Stimulated activated CD4-positive, alpha-beta T cell treated with anti-CD3 and anti-CD28 coated beads, TNF-alpha, amount 100 ng/mL, for 4 hours (primary cell): ENCODE results near the gene BAK1.

Experiments used
- DNase-seq, 3 experiments: peaks; one replicate each; pipeline ENCODE4 v3.0.0-alpha.2; 2020; ENCODE audit warnings: low read depth in 3 of 3

BAK1 gene

DNA sequence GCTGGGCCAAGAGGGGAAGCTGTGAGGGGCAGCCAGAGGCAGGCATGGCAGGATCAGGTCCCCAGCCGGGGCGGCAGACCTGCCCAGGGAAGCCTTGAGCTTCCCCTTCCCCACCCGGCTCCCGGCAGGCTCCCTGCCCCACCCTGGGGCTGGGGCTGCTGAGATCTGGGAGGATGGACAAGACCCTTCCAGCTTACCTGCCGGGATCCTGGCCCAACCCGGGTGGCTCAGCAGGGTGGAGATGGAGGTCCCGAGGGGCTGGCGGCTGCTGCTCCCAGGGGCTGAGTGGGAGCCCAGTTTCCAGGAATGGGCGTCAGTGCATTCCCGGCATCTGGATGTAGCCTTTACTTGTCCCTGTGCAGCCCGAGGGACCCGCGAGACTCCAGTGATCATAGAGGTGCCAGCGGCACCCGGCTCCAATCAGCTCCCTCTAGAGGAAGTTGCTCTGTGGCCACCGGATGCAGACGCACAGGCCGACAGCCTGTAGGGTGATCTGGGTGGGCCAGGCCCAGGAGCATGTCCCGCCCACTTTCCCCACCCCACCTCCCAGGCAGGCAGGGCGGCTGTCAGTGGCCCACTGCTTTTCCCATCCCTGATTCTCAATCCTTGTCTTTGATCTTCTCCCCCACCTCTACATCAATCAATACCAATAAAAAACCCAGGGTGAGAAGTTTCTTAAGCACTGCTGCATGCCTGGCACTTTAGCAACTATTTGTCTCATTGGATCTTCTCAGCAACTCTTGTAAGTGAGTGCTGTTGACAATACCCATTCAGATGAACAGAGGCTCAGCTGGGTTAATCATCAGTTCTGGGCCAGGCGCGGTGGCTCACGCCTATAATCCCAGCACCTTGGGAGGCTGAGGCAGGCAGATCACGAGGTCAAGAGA, at the start of gene BAK1:
Gene BAK1 (minus strand): TSS at position 449 of the 887 bp plus-strand sequence. CDS start 2,672 bp downstream, outside the sequence.
- peak; percentile 62 to 67 (median 62) for DNase-seq

GRCh38 chr6:33628401-33628964, 48.4 kb upstream of the BAK1 start:
- no peak for DNase-seq

GRCh38 chr6:33627876-33628275, 47.8 kb upstream of the BAK1 start:
- DNase-seq, result no peak

- no peak for DNase-seq
Observed at GRCh38 chr6:33624856-33625255, 44.8 kb upstream of the BAK1 start.

GRCh38 chr6:33623895-33624381, 43.9 kb upstream of the BAK1 start:
- no peak for DNase-seq

- DNase-seq, result no peak
Observed at GRCh38 chr6:33622456-33623431, 42.7 kb upstream of the BAK1 start.

- DNase-seq, result peak; percentile 29 to 63 (median 38)
Observed at GRCh38 chr6:33621711-33622388, 41.8 kb upstream of the BAK1 start.

DNA sequence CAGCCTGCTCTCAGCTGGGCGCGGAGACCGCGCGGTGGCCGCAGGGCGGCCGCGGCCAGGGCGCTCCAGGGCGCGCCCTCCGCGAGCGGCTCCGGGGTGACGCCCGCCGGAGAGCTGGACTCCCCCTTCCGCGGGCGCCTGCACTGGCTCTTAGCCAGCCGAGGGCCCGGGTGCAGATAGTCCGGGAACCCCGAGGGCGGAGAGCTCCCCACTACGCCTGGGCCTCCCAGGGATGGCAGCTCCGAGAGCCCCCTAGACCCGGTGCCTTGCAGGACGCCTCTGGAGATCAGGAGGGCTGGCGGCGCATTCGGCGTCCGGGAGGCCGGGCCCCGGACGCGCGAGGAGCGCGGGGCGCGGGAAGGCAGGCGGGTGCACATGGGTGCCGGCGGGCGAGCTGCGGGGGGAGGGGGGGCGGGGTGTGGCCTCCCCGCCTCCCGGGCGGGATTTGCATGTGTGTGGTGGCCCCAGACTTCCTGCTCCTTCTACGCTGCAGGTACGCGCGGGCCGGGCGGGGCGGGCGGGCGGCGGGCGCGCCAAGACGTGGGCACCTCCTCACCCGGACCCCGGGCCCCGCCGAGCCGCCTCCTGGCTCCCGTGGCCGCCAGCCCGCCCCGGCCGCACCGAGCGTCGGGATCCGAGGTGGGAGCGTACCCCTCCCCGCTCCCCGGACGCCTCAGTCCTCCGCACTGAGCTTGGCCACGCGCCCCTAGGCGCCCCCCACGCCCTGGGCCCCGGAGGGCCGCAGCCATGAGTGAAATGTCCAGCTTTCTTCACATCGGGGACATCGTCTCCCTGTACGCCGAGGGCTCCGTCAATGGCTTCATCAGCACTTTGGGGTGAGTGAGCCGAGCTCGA, 41.0 kb upstream of the BAK1 start, which contains the start of gene ITPR3:
Gene ITPR3 (plus strand): TSS at position 467 of the 855 bp plus-strand sequence. CDS start 281 bp downstream, at position 748.
- peak; percentile 47 to 61 (median 54) for DNase-seq

DNA sequence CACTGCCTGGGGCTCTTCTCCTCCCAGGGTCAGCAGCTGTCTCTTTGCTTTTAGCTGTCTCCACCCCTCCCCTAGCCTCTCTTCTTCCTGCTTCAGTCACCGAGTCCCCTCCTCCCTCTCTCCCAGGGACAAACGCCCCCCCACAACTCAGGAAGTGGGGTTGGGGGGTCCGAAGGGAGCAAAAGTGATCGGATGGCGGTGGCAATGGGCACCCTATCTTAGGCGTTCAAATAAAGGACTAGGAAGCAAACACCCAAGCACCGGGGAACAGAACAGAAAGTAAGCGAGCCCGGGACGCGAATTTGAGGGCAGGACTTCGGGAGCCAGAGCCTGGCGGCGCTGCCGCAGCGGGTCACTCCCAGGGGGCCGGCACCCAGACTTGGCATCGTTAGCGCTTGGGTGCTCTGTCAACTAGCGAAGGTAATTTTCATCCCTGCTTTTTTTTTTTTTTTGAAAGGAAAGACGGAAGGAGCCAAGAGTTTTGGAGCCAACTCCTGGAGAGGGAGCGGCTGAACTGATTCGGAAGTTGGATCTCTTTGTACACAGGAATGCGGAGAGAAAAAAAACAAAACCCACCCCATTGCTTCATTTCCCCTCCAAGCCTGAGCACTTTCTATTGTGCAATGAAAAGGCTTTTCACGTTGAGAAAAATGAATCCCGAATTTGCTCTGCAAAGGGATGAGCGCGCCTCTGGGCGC, 40.2 kb upstream of the BAK1 start:
- no peak for DNase-seq

DNA sequence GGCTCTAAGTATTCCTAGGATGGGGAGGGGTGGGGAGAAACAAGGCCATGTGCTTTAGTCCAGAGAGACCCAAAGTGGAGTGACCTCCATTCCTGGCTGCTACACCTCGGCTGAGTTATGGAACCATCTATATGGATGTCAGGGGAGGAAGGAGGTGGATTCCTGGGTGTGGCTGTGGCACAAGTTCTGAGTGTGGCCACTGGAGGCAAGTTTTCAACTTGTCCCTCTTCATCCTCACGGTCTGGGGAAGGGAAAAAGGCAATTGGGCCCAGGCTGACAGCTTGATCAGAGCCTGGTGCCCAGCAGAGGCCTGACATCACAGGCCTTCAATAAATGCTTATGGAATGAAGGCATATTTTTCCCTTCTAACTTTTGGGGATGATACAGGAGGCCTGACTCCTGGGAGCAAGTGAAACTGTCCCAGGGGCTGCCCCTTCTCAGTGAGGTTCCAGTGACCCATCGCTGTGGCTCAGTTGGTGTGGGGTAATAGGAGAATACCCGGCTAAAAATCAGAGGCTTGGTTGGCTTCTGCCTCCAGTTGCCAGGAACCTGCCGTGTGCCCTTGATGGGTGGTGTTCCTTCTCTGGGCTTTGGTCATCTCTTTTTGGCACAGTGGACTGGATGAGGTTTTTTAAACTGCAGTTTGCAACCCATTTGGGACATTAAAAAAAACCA, 39.2 kb upstream of the BAK1 start:
- no peak for DNase-seq

DNA sequence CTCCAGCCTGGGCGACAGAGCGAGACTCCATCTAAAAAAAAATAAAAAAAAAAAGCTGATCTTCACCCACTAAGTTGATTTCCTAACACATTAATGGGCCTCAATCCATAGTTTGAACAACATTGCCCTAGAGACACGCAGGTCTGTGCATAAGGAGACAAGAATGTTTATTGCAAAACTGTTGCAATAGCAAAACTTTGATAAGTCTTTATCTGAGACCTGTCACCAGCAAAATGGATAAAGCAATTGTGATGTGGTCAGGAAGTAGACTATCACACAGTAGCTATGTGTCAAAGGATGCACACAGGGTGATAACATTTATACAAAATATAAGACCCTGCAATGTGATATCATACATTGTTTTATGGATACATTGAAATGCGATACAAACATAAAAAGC, 36.8 kb upstream of the BAK1 start:
- DNase-seq, result no peak

GRCh38 chr6:33616113-33616512, 36.0 kb upstream of the BAK1 start:
- DNase-seq, result no peak

GRCh38 chr6:33613795-33614168, 33.7 kb upstream of the BAK1 start:
- no peak for DNase-seq

DNA sequence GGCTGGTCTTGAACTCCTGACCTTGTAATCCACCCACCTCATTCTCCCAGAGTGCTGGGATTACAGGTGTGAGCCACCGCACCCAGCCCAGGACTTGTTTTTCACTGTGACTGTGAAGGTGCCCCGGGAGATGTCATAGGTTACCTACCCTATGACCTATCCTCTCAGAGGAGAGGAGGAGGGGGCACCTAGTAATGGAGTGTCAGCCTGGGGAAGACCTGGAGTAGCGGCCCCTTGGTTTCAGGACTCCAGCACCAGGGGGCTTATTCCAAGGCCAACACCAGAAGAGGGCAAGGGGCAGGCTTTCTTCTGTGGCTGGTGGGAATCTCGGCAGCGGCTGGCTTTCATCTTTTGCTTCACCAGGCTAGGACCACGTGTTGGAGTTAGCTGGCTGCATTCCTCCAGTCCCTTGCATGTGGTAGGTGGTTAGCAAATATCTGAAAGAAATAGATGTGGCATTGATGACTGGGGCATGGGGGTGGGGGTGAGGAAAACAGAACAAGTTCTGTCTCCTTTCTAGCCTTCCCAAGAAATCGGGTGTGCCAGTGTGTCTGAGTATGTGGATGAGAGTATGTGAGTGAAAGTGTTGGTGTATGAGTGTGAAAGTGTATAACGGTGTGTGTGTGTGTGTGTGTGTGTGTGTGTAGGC, 33.2 kb upstream of the BAK1 start:
- no peak for DNase-seq

DNA sequence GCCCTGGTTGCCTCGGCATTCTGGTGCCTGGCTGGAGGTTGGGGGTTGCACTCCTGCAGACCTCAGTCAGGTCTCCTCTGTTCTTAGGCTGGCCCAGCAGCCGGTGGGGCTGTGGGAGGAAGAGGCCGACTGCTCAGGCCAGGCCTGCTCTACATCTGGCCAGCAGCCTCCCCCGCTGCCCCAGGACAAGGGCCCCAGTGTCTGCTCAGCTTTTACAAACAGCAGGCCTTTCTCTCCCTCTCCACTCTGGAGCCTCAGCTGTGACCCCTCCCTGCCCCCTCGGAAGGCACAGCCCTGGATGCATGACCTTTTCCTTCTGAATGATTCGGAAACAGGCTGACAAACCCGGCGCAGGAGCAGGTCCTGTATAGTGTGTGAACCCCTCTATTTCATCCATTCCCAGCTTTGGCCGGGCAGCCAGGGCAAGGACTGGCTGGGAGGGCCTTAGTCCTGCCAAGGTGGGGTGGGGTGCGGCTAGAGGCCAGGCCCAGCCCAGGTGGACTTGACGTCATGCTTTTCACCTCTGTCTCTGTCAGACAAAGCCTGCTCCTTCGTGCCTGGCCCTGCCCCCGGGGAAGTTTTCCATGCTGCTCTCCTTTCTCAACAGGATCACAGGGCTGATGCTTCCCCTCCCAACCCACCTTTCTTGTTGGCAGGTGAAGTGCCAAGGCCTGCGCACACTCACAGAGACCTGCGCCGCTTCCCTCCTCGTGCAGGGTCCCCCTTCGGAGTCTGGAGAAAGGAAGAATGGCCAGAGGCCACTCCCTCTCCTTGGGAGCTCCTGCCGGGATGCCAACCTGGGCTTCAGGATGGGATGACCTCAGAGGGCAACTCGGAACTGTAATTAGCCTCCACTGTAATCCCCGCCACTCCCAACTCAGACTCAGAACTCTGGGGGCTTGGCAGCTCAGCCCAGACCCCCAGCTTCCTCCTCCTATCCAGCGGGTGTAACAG, 31.0 kb upstream of the BAK1 start:
- DNase-seq, result no peak

- no peak for DNase-seq
Observed at GRCh38 chr6:33610067-33610466, 30.0 kb upstream of the BAK1 start.

- no peak for DNase-seq
Observed at GRCh38 chr6:33609528-33609927, 29.5 kb upstream of the BAK1 start.
